Kidney epithelial cell (primary cell): ENCODE results near the gene SORCS2. TPM values are rescaled to one million over a fixed set of nuclear protein-coding genes. Genes with fewer than 3 reads are reported as not detected.

ENCODE experiments used
- DNase-seq: peaks from one replicate; pipeline ENCODE4 v3.0.0-alpha.2; 2010; ENCODE audit warnings: low read depth
- H3K27me3 ChIP-seq: 2 replicates; pipeline ENCODE4 v1.6.0; 2011; ENCODE audit warnings: low read length; ENCODE audit not compliant: control insufficient read depth, insufficient read depth
- H3K36me3 ChIP-seq: 2 replicates; pipeline ENCODE4 v1.5.1; 2011; ENCODE audit warnings: low read length; ENCODE audit not compliant: control insufficient read depth, insufficient read depth
- H3K4me3 ChIP-seq: 2 replicates; pipeline ENCODE4 v1.5.1; 2011; ENCODE audit warnings: low read depth, mild to moderate bottlenecking, control low read depth, low read length
- total RNA-seq: library from RNA; depleted of rRNA; stranded (reverse); fragments of >200 nt; gene quantifications from 2 replicates; pipeline ENCODE4 v1.2.3, GENCODE V29; 2015
- TF ChIP-seq, protein P1 (sequence below): IDR thresholded peaks from 2 replicates; pipeline ENCODE4 v1.5.1; 2011; ENCODE audit warnings: mild to moderate bottlenecking, moderate library complexity, low read length, control low read depth, inconsistent platforms; ENCODE audit not compliant: insufficient read depth, poor library complexity, severe bottlenecking

Gene SORCS2
- total RNA-seq, 1 donor from 2014 or later = 1.4 TPM

DNA sequence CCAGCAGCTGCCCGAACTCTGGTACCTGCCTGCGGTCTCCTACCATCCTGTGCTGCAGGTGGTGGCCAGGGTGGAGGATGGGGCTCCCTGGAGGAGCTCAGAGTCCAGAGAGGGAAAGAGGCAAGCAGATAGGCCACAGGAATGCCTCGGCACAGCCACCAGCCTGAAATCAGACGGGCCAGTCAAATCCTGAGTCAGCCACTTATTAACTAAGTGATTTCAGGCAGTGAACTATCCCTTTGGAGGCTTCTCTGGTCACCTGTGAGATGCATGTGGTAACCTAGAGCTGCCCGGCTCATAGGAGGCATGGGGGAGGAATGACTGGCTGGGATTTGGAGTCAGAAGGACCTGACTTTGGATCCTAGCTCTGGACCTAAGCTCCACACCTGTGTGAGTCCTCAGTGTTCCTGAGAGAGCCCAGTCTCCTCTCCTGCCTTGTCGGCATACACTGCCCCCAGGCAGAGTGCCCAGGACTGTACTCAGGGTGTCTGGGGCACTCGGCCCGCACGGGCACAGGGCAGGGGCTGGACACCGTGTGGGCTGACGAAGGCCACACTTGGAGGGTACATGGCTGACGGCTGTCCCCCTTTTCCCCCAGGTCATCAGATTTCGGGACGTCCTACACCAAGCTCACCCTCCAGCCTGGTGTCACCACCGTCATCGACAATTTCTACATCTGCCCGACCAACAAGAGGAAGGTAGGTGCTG is 338.7 kb downstream of the SORCS2 start:
- Histone ChIP-seq H3K27me3 (peaks cover 3% of the 10 kb centered on the region), H3K36me3 (no peaks in the 10 kb centered on the region), H3K4me3 (no peak overlapping the region)
- TF ChIP-seq, protein P1, sequence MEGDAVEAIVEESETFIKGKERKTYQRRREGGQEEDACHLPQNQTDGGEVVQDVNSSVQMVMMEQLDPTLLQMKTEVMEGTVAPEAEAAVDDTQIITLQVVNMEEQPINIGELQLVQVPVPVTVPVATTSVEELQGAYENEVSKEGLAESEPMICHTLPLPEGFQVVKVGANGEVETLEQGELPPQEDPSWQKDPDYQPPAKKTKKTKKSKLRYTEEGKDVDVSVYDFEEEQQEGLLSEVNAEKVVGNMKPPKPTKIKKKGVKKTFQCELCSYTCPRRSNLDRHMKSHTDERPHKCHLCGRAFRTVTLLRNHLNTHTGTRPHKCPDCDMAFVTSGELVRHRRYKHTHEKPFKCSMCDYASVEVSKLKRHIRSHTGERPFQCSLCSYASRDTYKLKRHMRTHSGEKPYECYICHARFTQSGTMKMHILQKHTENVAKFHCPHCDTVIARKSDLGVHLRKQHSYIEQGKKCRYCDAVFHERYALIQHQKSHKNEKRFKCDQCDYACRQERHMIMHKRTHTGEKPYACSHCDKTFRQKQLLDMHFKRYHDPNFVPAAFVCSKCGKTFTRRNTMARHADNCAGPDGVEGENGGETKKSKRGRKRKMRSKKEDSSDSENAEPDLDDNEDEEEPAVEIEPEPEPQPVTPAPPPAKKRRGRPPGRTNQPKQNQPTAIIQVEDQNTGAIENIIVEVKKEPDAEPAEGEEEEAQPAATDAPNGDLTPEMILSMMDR = no peak
- no peak for DNase-seq

DNA sequence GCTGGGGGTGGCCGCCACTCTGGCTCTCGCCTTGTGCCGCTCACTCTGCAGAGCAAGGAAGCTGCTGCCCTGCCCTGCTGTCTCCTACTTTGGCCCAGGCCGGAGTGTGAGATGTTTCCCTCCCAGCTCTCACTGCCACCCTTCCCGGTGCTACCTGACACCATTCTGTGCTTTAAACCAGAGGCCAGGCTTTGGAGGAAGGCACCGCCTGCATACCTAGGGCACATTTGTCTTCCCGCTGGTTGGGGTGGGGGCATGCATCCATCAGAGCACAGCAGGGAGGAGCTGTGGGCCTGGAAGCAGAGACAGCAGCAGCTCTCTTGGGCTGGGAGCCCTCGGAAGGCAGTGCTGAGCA is 339.3 kb downstream of the SORCS2 start:
- Histone ChIP-seq H3K36me3 (no peaks in the 10 kb centered on the region), H3K4me3 (no peak overlapping the region), H3K27me3 (peaks cover 3% of the 10 kb centered on the region)
- no peak for DNase-seq
- TF ChIP-seq, protein P1 = no peak

DNA sequence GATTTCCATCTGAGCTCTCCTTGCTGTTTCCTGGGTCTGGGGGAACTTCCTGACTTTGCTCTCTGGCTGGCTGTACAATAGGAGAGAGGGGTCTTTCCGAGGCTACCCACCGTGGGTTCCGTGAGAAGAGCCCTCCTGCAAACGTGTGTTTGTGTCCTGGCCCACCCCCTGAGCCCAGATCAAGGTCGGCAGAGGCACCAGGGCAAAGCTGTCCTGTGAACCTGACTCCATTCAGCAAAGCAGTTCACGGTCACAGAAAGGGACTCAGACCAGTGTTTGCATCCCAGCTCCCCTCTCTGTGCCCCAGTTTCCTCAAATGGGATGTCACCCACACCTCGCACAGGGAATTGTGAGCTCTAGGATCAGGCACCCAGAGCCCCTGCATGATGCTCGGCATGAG is 339.7 kb downstream of the SORCS2 start:
- TF ChIP-seq, protein P1 = no peak
- Histone ChIP-seq H3K36me3 (no peaks in the 10 kb centered on the region), H3K4me3 (no peak overlapping the region), H3K27me3 (peaks cover 3% of the 10 kb centered on the region)
- no peak for DNase-seq

DNA sequence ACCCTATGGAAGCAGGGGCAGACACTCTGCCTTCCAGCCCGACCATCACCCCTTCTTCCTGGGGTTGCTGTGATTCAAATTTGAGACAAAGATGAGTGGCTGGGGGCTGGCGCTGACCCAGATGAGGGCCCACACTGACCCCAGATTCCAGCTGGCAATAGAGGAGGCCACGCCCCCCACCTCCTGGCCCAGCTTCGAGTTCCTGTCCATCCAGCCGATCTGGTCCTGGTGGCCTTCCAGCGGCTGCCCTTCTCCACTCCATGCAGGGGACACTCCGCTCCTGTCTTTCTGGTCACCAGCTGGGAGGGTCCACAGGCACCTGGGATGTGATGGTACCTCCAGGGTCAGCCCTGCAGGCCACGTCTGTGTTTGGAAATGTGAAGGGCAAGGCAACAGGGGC is 340.9 kb downstream of the SORCS2 start:
- Histone ChIP-seq H3K27me3 (peaks cover 3% of the 10 kb centered on the region), H3K4me3 (no peak overlapping the region), H3K36me3 (no peaks in the 10 kb centered on the region)
- TF ChIP-seq, protein P1 = no peak
- DNase-seq = no peak

DNA sequence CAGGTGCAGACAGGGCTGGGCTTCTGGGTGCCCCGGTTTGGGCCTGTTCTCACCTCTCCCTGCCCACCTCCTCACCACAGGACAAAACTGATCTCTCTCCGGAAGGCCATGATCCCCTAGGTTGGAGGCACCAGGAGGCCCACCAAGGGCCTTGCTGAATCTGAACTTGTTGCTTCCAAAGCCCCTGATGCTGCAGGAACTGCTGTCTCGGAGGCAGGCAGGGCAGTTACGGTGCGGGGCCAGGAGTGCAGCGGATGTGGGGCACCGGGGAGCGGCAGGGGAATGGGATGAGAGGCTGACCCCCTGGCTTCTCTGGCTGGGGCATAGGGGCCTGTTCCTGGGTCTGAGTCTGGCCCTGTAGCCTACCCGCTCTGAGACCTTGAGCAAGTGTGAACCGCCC is 342.8 kb downstream of the SORCS2 start:
- TF ChIP-seq, protein P1 = no peak
- peaks cover 3% of the 10 kb centered on the region for H3K27me3 ChIP-seq
- no peak for DNase-seq
- no peaks in the 10 kb centered on the region for H3K36me3 ChIP-seq
- no peak overlapping the region for H3K4me3 ChIP-seq

DNA sequence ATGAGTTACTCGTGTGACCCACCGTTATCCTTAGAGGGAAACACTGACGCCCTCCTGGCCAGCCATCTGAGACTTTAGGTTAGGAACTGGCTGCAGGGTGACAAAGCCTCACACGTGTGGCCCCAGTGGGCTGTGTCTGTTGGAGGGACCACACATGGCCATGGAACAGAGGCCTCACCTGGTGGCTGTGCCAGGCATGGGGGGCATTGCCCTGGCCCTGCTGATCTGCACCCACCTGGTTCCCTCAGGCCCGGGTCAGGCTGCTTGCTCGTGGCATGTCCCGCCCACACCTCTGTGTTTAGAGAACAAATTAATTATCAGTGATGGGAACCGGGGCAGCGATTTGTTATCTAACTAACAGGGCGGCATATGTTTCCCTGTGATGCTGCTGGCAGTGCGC is 343.3 kb downstream of the SORCS2 start:
- Histone ChIP-seq H3K4me3 (no peak overlapping the region), H3K36me3 (no peaks in the 10 kb centered on the region), H3K27me3 (peaks cover 3% of the 10 kb centered on the region)
- TF ChIP-seq, protein P1 = no peak
- DNase-seq = no peak
